ENCODE results near the gene PHKA2.

Gene PHKA2

DNA sequence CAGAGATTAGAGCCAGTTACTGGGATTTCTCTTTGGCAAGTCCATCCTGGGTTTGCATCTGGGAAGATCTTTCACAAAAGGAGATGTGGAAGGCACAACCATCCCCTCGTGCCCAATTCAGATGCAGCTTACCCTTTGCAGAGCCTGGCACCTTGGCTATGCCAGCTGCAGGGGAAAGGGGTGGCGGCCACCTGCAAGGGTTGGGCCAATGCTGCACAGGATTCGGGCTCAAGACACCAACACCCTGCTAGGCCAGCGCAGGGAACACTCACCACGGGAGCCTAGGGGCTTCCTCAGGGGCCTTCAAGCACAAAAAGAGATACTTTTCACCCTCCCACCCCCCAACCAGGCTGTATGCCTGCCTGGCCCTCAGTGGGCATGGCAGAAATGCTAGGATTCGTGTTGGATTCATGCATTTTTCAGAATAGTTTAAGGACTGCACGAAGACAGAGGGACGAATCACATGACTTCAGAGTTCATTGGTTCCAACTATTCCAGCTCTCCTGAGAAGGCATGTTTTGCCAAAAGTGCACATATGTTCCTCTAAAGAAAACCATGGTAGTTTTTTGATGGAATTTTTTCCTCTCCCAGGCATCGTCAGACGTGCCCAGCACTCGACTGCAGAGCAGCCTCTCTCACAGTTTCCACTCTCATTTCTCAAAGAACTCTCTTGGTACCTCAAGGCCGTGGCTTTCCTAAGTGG lies 94.4 kb downstream of the PHKA2 start:
- no peak for DNase-seq (ENCODE audit: extremely low read depth, low read depth)
- TF ChIP-seq, protein P1, sequence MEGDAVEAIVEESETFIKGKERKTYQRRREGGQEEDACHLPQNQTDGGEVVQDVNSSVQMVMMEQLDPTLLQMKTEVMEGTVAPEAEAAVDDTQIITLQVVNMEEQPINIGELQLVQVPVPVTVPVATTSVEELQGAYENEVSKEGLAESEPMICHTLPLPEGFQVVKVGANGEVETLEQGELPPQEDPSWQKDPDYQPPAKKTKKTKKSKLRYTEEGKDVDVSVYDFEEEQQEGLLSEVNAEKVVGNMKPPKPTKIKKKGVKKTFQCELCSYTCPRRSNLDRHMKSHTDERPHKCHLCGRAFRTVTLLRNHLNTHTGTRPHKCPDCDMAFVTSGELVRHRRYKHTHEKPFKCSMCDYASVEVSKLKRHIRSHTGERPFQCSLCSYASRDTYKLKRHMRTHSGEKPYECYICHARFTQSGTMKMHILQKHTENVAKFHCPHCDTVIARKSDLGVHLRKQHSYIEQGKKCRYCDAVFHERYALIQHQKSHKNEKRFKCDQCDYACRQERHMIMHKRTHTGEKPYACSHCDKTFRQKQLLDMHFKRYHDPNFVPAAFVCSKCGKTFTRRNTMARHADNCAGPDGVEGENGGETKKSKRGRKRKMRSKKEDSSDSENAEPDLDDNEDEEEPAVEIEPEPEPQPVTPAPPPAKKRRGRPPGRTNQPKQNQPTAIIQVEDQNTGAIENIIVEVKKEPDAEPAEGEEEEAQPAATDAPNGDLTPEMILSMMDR (IDR thresholded peaks at IDR 0.05; ENCODE audit: low read depth, low read length, missing control alignments) = no peak
- no peak overlapping the region for H3K4me3 ChIP-seq (replicated peaks; ENCODE audit: low read depth, low read length)

DNA sequence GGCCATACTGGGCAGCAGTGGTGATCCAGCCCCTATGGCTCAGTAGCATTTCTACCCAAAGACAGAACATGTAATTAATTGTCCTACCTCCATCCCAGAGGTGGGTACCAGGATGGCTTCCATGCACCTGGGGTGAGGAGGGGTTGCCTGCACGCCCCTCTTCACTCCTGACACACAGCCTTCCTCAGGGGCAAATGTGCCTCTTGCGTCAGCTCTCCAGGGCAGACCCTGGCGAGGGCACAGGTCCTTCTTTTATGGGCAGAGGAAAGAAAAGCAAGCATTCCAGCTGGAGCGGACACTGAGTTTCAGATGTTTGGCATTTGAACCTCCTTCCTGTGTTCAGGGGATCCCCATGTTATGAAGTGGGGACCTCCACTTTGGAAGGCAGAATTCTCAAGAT lies 95.6 kb downstream of the PHKA2 start:
- no peak for DNase-seq (ENCODE audit: extremely low read depth, low read depth)
- no peak overlapping the region for H3K4me3 ChIP-seq (replicated peaks; ENCODE audit: low read depth, low read length)
- TF ChIP-seq, protein P1 (IDR thresholded peaks at IDR 0.05; ENCODE audit: low read depth, low read length, missing control alignments) = no peak

DNA sequence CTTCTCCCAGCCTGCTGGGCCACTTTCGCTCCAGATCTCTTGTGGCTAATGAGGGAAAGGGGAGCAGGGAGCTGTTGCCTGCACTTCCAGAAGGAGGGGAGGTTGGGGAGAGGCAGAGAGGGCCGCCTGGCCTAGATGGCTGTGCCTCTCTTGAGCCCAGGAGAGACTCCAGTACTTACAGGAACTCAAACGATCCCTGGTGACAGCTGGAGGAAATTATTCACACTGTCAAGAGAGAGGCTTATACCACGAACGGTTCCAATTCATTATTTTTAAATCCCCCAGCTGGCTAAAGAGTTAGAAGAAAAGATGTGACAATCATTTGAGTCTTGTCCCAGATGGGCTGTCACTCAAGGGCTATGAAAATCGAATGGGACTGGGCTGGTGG lies 96.1 kb downstream of the PHKA2 start:
- TF ChIP-seq, protein P1 (IDR thresholded peaks at IDR 0.05; ENCODE audit: low read depth, low read length, missing control alignments) = no peak
- DNase-seq (ENCODE audit: extremely low read depth, low read depth) = no peak
- no peak overlapping the region for H3K4me3 ChIP-seq (replicated peaks; ENCODE audit: low read depth, low read length)

DNA sequence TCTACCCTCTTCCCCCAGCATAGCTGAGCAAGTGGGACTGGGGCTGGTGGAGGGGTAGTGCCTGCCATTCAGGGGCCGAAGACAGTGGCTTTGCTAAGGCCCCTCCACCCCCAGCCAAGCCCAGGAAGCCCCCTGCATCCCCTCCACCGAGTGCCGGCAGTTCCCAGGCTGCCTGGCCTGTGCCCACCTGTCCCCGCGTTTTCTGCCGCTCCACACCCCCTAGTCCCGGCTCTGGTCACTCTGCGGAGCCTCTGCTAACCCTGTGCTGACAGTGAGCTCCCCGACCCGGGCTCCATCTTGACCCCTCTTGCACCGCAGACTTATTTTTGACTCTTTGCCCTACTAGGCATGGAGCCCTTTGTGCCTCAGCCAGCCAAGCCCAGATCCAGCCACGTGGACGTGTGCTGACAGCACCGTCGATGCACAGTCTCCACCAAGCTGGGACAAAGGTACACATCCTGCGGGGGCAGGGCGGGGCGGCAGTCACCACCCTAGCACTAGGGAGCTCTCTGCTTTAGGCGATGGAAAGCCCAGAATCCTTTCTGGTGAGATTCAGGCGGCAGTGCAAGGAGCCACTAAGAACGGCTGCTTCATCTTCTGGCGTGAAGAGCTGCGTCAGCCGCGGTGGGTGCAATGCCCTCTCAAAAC lies 96.6 kb downstream of the PHKA2 start:
- H3K4me3 ChIP-seq (replicated peaks; ENCODE audit: low read depth, low read length) = no peak overlapping the region
- TF ChIP-seq, protein P1 (IDR thresholded peaks at IDR 0.05; ENCODE audit: low read depth, low read length, missing control alignments) = no peak
- DNase-seq (ENCODE audit: extremely low read depth, low read depth) = no peak

DNA sequence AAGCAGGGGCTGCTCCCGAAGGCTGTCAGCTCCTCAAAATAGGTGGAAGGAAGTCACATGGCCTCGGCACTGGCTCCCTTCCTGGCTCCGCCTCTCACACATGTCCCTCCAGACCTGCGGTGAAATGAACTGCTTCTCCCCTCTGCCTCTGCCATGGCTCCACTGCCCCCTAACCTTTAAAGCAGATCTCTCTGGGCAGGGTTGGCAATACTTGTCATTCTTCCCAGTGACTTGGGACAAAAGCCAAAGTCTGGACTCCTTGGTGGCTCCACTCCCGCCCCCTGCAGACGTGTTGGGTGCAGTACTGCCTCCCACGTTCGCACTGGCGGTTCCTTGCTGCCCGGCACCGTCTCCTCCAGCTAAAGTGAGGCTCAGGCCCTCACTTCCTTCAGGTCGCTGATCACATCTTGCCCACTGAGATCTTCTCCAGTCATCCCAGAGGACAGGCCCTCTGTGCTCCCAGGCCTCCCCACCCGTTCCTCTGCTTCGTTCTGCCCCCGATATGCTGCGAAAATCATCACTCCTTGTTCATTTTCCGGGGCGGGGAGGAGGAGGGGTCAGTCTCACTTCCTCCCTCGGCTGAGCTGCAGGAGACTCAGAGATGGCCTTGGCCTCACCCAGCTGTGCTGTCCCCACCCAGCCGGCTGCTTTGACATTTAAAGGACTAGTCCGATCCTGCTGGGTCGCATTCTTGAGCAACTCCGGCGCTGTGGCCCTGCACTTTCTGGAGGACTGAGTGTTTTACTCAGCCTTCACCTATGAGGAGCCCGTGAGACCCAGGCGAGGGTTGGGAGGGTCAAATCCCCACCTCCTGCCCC lies 97.4 kb downstream of the PHKA2 start:
- TF ChIP-seq, protein P1 (IDR thresholded peaks at IDR 0.05; ENCODE audit: low read depth, low read length, missing control alignments) = peak; percentile 44
- DNase-seq (ENCODE audit: extremely low read depth, low read depth) = no peak
- peak overlapping the region; percentile 22; the same call in 1 of the 2 replicates for H3K4me3 ChIP-seq (replicated peaks; ENCODE audit: low read depth, low read length)

DNA sequence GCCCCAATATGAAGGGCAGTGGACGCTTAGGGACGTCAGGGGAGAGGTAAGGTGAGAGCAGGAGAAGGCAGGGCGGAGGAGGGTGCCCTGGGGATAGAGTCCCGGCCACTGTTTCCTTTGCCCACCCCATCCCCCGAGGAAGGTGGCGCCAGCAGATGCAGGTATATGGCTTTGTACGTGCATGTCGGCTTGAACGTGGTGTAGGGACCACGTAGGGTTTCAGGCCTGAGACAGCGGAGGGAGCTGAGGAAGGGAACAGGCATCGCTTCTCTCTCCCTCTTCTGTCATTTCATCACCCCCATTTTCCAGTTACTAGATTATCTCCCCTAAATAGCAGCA lies 97.9 kb downstream of the PHKA2 start:
- peak overlapping the region; percentile 22; the same call in 1 of the 2 replicates for H3K4me3 ChIP-seq (replicated peaks; ENCODE audit: low read depth, low read length)
- no peak for DNase-seq (ENCODE audit: extremely low read depth, low read depth)
- TF ChIP-seq, protein P1 (IDR thresholded peaks at IDR 0.05; ENCODE audit: low read depth, low read length, missing control alignments) = no peak

All from HFF-Myc (cell line).